Left ventricle myocardium inferior (tissue), 1 donor: ENCODE measurements around the gene FAM83F. TPM values are rescaled to one million over a fixed set of nuclear protein-coding genes. Genes with fewer than 3 reads are reported as not detected.
"Not testable (repeated sequence)": the region's sequence is repeated elsewhere in the genome, so short reads cannot be mapped to it uniquely, and the experiment has no call there.

Source experiments
- DNase-seq: peaks from one replicate; pipeline ENCODE4 v3.0.0-alpha.2; 2020
- H3K27ac ChIP-seq: fragments of 200-600 bp; replicated peaks from 2 replicates; pipeline ENCODE4 v1.8.0; 2021
- H3K27me3 ChIP-seq: fragments of 200-600 bp; 2 replicates; pipeline ENCODE4 v1.8.0; 2021; ENCODE audit warnings: low read depth
- H3K36me3 ChIP-seq: fragments of 200-600 bp; 2 replicates; pipeline ENCODE4 v1.8.0; 2021
- H3K4me1 ChIP-seq: fragments of 200-600 bp; 2 replicates; pipeline ENCODE4 v1.8.0; 2021
- H3K4me3 ChIP-seq: fragments of 200-600 bp; 2 replicates; pipeline ENCODE4 v1.8.0; 2021; ENCODE audit warnings: mild to moderate bottlenecking, moderate library complexity
- H3K9me3 ChIP-seq: fragments of 200-600 bp; replicated peaks from 2 replicates; pipeline ENCODE4 v1.8.0; 2021
- CTCF ChIP-seq: fragments of 200-600 bp; IDR thresholded peaks from 2 replicates; pipeline ENCODE4 v1.8.0; 2021; ENCODE audit warnings: antibody characterized with exemption, mild to moderate bottlenecking, borderline replicate concordance
- intact Hi-C: fragments of 100-400 bp; cut with micrococcal nuclease; formaldehyde crosslinking; loops from one replicate; pipeline ENCODE4 v1.11.0; 2022
- total RNA-seq: library from RNA; stranded (reverse); fragmentation: NEBNext Ultra II Directional; extraction: Animal tissue kit (Norgen Biotek cat#: 25700); gene quantifications from one replicate; pipeline ENCODE4 v1.2.1, GENCODE V29; 2021
- donor health status: DM: no; HTN: yes; CAD: no; lungs with severe emphysema.

Gene FAM83F
- total RNA-seq, 1 donor from 2014 or later: 4.4 TPM

- no peaks in the 10 kb centered on the region for H3K9me3 ChIP-seq
- peak overlapping the region; percentile 86 for H3K27ac ChIP-seq
- H3K4me1 ChIP-seq: peaks cover 54% of the 10 kb centered on the region
- H3K27me3 ChIP-seq: peaks cover 47% of the 10 kb centered on the region
- intact Hi-C loops: no loop called here
- no peak for DNase-seq
- TF ChIP-seq CTCF: no peak
- H3K36me3 ChIP-seq: no peaks in the 10 kb centered on the region
- no peak overlapping the region for H3K4me3 ChIP-seq
Measured at GRCh38 chr22:39991159-39991860, 3.4 kb upstream of the FAM83F start.

GRCh38 chr22:39992088-39992826 is 2.5 kb upstream of the FAM83F start:
- no peak for TF ChIP-seq CTCF
- DNase-seq: no peak
- Histone ChIP-seq H3K9me3 (no peaks in the 10 kb centered on the region), H3K4me1 (peaks cover 54% of the 10 kb centered on the region), H3K36me3 (no peaks in the 10 kb centered on the region), H3K4me3 (no peak overlapping the region), H3K27ac (peak overlapping the region; percentile 86), H3K27me3 (peaks cover 47% of the 10 kb centered on the region)
- intact Hi-C loops: no loop called here

GRCh38 chr22:39992894-39993293 is 1.9 kb upstream of the FAM83F start:
- H3K4me3 ChIP-seq, H3K36me3 ChIP-seq, H3K9me3 ChIP-seq, DNase-seq, intact Hi-C loops: not testable (repeated sequence)
- H3K27me3 ChIP-seq: peaks cover 47% of the 10 kb centered on the region
- H3K4me1 ChIP-seq: peaks cover 59% of the 10 kb centered on the region
- H3K27ac ChIP-seq: peak overlapping the region; percentile 86

- Histone ChIP-seq H3K27ac (no peak overlapping the region), H3K9me3 (no peaks in the 10 kb centered on the region), H3K4me1 (peaks cover 62% of the 10 kb centered on the region), H3K27me3 (peaks cover 47% of the 10 kb centered on the region), H3K4me3 (no peak overlapping the region), H3K36me3 (no peaks in the 10 kb centered on the region)
- DNase-seq: no peak
- intact Hi-C loops: no loop called here
- no peak for TF ChIP-seq CTCF
Measured at GRCh38 chr22:39994041-39994565, 651 bp upstream of the FAM83F start.

GRCh38 chr22:39995393-39996252 is 869 bp downstream of the FAM83F start:
- TF ChIP-seq CTCF: no peak

More at GRCh38 chr22:39995393-39996252, 869 bp downstream of the FAM83F start:
- Histone ChIP-seq H3K4me3 (peak overlapping the region; percentile 51), H3K4me1 (peaks cover 52% of the 10 kb centered on the region), H3K27me3 (peaks cover 47% of the 10 kb centered on the region), H3K9me3 (no peaks in the 10 kb centered on the region), H3K36me3 (no peaks in the 10 kb centered on the region), H3K27ac (peak overlapping the region; percentile 58)
- intact Hi-C loops: no loop called here
- no peak for DNase-seq
